G401.6 (cell line): ENCODE results near the gene PIP5K1B.

ENCODE experiments used
- FAIRE-seq: peaks from 2 replicates; lab custom pipeline; 2012; peaks lifted over from hg19 to GRCh38; lab: Jason Lieb, UNC

Gene PIP5K1B

DNA sequence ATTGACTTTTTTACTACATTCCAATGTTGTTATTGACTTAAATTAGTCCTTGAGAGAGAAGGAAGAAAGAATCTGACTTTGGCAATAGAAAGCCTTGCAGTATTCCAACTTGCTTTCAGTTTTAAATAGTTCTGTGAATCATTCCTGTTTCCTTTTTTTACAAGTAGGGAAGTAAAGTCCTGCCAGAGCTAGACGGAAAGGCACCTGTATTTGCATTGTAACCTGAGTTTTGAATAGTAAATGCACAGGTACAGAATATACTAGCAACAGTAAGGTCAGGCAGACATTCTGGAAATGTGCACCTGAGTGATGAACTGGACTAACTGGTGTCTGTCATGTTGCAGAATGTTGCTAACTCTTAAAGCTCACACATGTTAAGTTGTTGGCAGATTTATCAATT lies 208.0 kb downstream of the PIP5K1B start:
- no peak for FAIRE-seq

- no peak for FAIRE-seq
Observed at GRCh38 chr9:68914751-68915150, 209.7 kb downstream of the PIP5K1B start.

GRCh38 chr9:68919661-68920060 lies 214.6 kb downstream of the PIP5K1B start:
- FAIRE-seq: no peak

GRCh38 chr9:68920921-68921320 lies 215.9 kb downstream of the PIP5K1B start:
- FAIRE-seq: no peak

- FAIRE-seq: no peak
Observed at GRCh38 chr9:68923480-68923879, 218.4 kb downstream of the PIP5K1B start.

GRCh38 chr9:68925175-68925574 lies 220.1 kb downstream of the PIP5K1B start:
- FAIRE-seq: no peak

- FAIRE-seq: no peak
Observed at GRCh38 chr9:68927165-68927564, 222.1 kb downstream of the PIP5K1B start.

GRCh38 chr9:68931821-68932220 lies 226.8 kb downstream of the PIP5K1B start:
- no peak for FAIRE-seq

DNA sequence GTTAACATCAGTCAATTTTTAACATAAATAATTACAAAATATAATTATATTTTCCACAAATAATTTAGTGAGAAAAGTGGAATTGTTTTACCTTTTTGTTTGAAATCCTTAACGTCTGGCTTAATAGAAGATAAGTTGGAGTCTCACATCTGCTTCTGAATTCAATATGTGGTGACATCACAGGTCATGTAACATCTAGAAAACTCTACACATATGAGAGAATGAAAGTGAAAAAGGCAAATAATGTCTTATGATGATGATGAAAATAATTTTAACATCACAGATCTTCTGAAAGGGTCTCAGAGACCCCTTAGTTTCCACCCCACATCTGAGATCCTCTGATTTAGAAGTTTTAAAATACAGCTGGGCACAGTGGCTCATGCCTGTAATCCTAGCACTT lies 227.4 kb downstream of the PIP5K1B start:
- no peak for FAIRE-seq

DNA sequence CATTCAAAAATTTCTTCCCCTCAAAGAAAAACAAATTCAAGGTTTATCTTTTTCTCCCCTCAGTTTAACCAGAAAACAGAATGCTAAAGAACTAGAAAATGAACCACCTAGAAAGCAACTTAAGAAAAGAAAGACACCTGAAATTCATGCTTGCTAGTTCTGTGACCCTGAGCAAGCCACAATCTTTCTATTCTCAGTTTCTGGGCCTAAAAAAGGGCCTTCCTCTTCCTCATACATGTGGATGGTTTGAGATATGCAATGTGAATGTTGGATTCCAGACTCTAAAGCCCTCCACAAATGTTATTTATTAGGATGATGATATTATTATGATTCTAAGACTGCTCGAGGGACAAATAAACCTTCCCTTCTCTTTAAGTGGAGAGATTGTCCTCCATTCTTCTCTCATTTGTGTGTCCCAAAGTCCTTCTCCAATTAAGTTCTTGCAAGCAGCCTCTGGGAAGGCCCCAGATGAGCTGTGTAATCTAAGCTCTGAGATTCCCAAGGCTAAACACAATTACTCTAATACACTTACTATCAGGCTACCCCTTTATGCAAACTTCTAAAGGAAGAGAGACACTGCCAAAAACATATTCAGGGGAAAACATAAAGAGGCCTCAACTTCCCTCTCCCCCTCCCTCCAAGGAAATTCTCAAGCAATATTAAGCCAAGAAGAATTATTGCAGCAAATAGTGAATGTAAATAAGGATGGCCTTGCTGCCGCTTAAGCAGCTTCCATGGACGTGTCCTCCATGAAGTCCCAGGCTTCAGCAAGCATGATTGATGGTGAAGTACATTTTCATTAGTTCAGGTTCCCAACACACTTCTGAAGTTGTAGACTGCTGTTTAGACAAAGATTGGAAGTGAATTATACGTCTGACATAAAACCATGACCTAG lies 228.6 kb downstream of the PIP5K1B start:
- no peak for FAIRE-seq

GRCh38 chr9:68934329-68934644 lies 229.2 kb downstream of the PIP5K1B start:
- FAIRE-seq: no peak

GRCh38 chr9:68940573-68940972 lies 235.5 kb downstream of the PIP5K1B start:
- no peak for FAIRE-seq

DNA sequence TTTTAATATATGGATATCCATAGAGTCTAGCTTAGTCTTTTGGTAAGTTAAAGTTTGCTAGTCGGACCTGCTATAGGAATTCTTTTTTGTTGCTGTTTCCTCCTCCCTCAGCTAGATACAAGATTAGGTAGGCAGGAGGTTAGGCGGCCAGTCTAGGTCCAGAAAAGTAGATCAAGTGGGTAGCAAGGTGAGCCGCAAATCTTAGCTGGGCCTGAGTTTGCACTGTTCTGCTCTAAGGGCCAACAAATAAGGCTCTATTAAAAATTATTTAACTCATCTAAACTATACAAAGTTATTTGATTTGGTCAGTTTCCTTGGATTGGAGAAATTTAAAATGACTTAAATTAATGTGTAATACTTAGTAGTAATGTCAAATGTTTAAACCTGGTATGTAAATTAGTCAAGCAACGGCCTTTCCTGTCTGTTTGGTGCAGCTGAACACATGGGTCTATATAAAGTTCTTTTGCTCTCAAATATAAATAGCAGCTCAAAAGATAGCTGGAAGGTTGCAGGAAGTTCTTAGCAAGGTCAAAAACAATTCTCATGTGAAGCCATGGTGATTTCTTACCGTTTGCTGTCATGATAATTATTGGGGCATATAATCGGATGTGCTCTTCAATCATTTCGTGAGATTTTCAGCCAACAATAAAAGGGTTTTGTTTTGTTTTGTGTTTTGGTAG lies 236.9 kb downstream of the PIP5K1B start:
- FAIRE-seq: no peak

DNA sequence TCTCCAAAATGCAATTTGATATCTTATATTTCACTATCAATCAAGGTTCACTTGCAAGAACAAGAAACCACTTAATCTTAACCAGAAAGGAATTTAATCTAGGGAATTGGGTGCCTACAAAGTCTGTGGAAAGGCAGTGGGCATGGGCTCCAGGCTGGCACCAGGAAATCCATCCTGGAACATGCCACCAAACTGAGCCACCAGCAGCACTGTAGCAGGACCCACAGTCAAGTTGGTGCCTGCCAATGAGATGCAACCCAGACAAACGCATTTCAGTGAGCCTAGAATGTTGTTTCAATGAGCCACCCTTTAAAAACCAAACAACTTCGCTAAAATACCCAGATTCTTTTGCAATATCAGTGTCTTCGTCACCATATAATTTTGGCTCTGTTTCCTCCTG lies 237.8 kb downstream of the PIP5K1B start:
- FAIRE-seq: no peak

- FAIRE-seq: no peak
Observed at GRCh38 chr9:68947015-68947414, 242.0 kb downstream of the PIP5K1B start.

GRCh38 chr9:68947842-68948569 lies 243.0 kb downstream of the PIP5K1B start:
- FAIRE-seq: no peak

GRCh38 chr9:68949271-68950000 lies 244.4 kb downstream of the PIP5K1B start:
- no peak for FAIRE-seq

DNA sequence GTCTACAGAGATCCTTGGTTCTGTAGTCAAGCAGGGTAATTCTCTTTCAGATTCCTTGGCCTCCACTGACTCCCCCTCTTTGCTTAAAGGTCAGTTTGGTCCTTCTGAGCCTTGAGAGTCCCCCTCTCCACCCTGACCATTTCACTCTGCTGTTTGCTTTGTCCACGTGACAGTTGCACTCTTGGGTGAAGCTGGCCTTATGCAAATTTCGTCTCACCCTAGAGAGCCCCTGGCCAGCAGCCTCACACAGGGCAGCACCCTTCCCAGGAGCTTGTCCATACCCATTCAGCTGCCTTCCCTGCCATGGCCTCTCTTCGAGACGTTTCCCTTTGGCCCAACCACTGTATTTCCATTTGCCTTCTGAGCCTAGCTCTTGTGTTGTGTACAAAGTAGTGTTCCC lies 245.1 kb downstream of the PIP5K1B start:
- no peak for FAIRE-seq

GRCh38 chr9:68950689-68951088 lies 245.6 kb downstream of the PIP5K1B start:
- no peak for FAIRE-seq

DNA sequence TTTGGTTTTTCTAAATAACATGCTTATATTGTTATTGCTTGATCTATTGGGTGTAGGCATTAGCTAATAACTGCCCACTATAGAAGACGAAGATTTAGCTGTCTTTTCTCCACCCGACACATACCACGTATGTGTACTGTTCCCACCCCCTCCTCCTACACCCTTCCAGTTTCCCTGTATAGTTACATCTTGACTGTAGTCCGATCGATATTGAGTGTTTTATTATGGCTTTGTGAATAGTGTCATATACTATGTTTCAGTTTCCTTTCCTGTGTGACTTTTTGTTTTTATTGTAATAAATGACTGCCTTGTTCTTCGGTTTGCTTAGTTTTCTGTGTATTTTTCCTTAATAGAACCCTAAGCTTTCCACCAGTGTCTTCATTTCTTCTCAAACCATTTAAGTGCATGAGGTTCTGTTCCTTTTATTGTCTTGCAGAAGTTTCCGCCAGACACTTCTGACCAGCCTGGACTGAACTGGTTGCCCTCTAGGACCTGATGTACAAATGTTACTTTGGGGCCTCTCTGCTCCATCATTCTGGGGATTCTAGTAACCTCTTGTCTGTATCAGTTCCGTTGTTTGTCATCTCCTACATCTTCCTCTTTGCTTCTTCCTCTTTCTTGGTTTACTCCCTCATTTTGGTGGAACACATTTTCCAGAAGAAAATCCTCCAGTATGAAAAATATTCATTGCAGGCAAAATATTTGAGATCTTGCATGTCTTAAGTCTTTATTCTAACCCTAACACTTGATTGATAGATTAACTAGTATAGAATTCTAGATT lies 247.0 kb downstream of the PIP5K1B start:
- FAIRE-seq: no peak

GRCh38 chr9:68953771-68954170 lies 248.7 kb downstream of the PIP5K1B start:
- FAIRE-seq: no peak

- FAIRE-seq: no peak
Observed at GRCh38 chr9:68955330-68955729, 250.3 kb downstream of the PIP5K1B start.
